Measurements from ENCODE around the gene AZIN2.
"Not testable (repeated sequence)": the region's sequence is repeated elsewhere in the genome, so short reads cannot be mapped to it uniquely, and the experiment has no call there.

Gene AZIN2

GRCh38 chr1:33080885-33081553 lies at the start of gene AZIN2:
Gene AZIN2 (plus strand): TSS chr1:33081153. CDS start chr1:33082250, 1,097 bp downstream.
- DNase-seq, result peak; percentile 77 to 88

- DNase-seq, result no peak
Observed at GRCh38 chr1:33031506-33031905, 49.4 kb upstream of the AZIN2 start.

DNA sequence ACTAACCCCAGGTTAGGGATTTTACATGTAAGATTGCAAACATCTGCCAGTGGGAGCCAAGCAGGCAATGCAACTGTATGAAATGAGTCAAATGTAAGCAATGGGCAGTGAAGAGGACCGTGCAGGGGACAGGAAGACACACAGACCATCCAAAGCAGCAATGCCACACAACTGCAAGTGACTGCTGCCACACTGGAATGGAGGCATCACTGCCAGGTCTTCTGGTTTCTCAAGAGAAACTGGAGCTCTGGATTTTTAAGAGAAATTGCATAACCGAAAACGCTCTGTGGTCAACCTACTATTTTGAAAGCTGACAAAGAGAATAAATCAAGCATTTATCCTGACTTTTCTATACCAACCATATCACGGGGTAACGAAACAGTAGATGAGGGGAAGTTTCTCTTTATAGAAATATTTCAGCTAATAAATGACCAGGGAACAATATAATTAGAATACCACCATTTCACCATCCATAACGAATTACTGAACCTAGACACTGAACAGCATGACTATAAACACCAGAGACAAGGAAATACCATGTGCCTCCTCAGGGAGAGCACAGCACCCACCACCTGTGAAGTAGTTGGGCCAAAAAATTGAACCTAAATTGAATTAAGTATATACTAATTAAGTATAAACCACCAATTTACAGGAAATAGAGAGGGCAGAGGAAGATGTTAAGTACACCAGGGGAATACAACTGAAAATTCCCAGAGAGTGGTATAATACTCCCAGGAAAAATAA lies 48.7 kb upstream of the AZIN2 start:
- peak; percentile 50 to 52 for DNase-seq

- DNase-seq, result peak in 1 of 2 experiments; percentile 23
Observed at GRCh38 chr1:33036051-33036525, 44.9 kb upstream of the AZIN2 start.

- peak; percentile 100 for DNase-seq
Observed at GRCh38 chr1:33036526-33037503, 44.1 kb upstream of the AZIN2 start, which contains the start of gene AK2. Gene AK2 (minus strand): TSS chr1:33036883. CDS start chr1:33036828, 55 bp downstream.

- peak; percentile 71 to 84 for DNase-seq
Observed at GRCh38 chr1:33039840-33040239, 41.1 kb upstream of the AZIN2 start.

DNA sequence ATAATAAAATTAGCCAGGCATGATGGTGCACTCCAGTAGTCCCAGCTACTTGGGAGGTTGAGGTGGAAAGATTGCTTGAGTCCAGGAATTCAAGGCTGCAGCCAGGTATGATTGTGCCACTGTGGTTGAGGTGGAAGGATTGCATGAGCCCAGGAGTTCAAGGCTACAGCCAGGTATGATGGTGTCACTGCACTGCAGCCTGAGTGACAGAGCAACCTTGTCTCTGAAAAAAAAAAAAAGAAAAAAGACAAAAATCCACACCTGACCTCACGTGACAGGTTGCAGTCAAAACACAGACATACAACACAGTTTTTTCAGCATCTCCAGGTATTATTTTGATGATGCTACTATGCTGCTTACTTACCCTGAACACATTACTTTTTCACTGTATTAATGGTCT lies 39.9 kb upstream of the AZIN2 start:
- no peak for DNase-seq

GRCh38 chr1:33042831-33043230 lies 38.1 kb upstream of the AZIN2 start:
- DNase-seq, result no peak

DNA sequence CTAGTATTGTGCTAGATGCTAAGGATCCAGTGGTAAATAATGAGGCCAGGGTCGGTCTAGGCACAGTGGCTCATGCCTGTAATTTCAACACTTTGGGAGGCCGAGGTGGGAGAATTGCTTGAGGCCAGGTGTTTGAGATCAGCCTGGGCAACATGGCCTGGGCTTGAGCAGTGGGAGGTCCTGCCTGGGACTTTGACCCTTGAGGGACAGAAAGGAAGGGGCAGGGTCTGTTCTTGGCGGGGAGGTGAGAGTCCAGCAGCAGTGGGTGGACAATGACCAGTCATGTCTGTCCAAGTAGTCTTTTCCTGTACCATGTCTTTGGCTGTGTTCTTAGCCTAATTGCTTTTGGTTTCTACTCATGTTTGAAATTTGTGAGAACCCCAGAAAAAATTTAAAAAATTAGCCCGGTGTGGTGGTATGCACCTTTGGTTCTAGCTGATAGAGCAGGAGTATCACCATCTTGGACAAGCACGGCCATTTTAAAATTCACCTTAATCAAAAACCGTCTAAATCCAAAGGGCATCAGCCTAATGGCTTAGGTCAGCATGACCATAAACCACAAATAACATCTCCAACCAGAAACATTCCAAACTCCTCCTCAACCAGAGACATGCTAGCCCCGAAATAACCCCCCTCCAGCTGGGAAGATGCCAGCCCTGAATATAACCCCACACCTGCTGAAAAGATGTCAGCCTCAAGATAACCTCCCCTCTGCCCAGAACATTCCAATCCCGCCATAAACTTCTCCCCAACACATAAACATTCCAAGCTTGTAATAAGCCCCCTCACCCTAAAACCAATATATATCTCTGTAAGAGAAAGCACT lies 37.5 kb upstream of the AZIN2 start:
- no peak for DNase-seq

DNA sequence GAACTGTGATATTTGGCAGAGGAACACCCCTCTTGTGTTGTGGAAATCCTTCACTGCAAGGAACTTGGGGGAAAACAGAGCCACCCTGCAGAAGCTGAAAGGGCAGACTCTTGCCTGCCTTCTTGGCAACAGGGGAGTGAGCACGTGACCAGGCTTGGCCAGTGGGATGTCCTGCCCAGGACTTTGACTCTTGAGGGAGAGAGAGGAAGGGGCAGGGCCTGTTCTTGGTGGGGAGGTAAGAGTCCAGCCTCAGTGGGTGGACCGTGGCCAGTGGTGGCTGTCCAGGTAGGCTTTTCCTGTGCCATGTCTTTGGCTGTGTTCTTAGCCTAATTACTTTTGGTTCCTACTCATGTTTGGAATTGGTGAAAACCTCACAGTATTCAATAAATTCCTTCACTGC lies 35.7 kb upstream of the AZIN2 start:
- no peak for DNase-seq

- peak; percentile 54 to 57 for DNase-seq
Observed at GRCh38 chr1:33045814-33046213, 35.1 kb upstream of the AZIN2 start.

- not testable (repeated sequence) for DNase-seq
Observed at GRCh38 chr1:33046234-33046633, 34.7 kb upstream of the AZIN2 start.

DNA sequence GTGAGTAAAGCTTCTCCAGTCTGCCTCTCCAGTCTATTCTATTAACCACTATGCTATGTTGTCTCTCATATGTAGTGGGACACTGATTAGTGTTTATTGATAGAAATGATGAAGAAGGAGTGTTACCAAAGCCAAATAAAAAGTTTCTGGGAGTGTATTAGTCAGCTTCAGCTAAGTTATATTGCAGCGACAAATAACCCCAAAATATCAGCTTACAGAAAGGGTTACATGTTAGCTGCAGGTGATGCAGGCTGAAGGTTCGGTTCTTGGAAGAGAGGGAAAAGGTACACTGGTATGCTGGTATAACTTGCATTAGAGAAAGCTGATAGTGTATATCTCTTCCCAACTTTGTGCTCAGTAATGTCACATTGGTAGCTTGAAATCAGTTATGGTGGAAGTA lies 33.7 kb upstream of the AZIN2 start:
- no peak for DNase-seq

GRCh38 chr1:33047839-33048305 lies 33.1 kb upstream of the AZIN2 start:
- DNase-seq, result no peak

GRCh38 chr1:33048426-33048825 lies 32.5 kb upstream of the AZIN2 start:
- DNase-seq, result no peak

DNA sequence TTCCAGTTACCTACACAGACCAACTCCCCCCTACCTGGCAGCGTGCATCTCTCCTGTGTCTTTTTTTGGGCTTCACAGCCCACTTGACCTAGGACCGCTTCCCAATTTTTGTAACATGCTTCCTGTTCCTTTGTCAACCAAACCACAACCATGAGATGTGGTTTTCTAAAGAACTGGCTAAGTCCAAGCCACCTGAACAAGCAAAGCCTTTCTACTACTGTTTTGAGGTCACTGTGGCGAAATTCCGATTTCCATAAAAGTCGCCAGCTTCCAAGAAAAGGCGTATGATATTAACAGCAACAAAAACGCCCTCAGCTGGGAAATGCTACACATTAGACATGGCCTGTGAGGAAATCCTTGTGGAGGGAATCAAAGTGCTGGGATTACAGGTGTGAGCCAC lies 31.6 kb upstream of the AZIN2 start:
- no peak for DNase-seq

- peak; percentile 49 to 64 for DNase-seq
Observed at GRCh38 chr1:33050221-33051076, 30.5 kb upstream of the AZIN2 start.

DNA sequence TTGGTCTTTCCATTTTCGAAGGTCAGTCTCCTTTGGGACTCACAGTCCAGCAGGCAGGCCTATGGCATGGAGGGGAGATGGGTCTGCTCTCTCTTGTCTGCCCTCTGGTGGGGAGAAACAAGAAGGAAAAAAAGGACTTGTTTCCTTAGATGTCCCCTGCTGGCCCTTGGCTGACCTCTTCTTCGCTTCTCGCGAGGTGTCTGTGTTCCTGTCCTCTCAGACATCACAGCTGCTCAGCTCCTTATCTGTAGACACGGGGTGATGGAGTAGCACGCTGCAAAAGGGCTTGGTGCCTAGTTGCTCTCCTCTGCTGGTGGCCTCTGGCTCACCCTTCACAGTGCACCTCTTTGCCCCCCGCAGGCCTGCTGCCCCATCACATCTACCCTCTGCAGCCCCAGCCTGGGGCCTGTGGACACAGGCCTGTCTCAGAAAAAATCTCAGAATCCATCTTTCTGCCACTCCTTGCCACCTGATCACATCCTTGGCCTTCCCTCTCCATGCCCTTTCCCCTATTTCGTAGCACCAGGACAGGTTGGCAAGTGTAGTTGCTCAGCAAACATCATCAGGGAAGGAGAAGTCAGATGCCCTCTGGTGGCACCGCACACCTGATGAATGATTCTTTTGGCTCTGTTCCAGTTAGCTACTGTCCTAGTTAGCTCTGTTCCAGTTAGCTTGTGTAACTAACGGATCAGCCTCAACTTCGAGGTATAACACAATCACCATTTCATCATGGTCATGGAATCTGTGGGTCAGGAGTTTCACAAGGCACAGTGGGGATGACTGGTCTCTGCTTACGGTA lies 25.5 kb upstream of the AZIN2 start:
- peak; percentile 33 to 35 for DNase-seq

GRCh38 chr1:33056426-33056825 lies 24.5 kb upstream of the AZIN2 start:
- DNase-seq, result no peak

- no peak for DNase-seq
Observed at GRCh38 chr1:33057095-33057494, 23.9 kb upstream of the AZIN2 start.

All from Kasumi-1 (cell line).